DOHH2 (cell line): Measurements from ENCODE around the gene EIPR1.

Source experiments
- CTCF ChIP-seq: fragments of 200-600 bp; sonication (generic); IDR thresholded peaks from one replicate; pipeline ENCODE4 v1.5.1; 2014; ENCODE audit warnings: antibody characterized with exemption, mild to moderate bottlenecking, low read depth, low read length; ENCODE audit not compliant: poor library complexity, severe bottlenecking
- EZH2phosphoT487 ChIP-seq: fragments of 200-600 bp; sonication (generic); IDR thresholded peaks from 2 replicates; pipeline ENCODE4 v1.6.1; 2017; ENCODE audit warnings: borderline replicate concordance, mild to moderate bottlenecking, antibody characterized with exemption, low read length, moderate library complexity, mixed read lengths

GRCh38 chr2:3256605-3257004, 121.0 kb downstream of the EIPR1 start:
- TF ChIP-seq CTCF (no peak), EZH2phosphoT487 (no peak)
